ENCODE measurements around the gene ABCC3. TPM values are rescaled to one million over a fixed set of nuclear protein-coding genes. Genes with fewer than 3 reads are reported as not detected.

ABCC3 gene
- total and polyA plus RNA-seq, 2 of the 8 experiments (the other 6 are each of a cell fraction or from before 2014, with no cell fraction given), result 0.35 to 0.37 TPM

GRCh38 chr17:50697062-50697461 lies 62.4 kb downstream of the ABCC3 start:
- DNase-seq (ENCODE audit: low read depth in 1 of 2, low spot score in 2 of 2) (no peak), FAIRE-seq (no peak)
- Histone ChIP-seq H3K23me2 (ENCODE audit: low read depth, low read length) (no peaks in the 10 kb centered on the region), H2BK120ac (replicated peaks; ENCODE audit: low read depth, low read length) (no peak overlapping the region), H4K8ac (ENCODE audit: extremely low read depth, insufficient read depth, low read length) (no peak overlapping the region), H3K36me3 (ENCODE audit: control insufficient read depth in 2 of 4, insufficient read depth in 4 of 4, low read length in 3 of 4) (peaks cover 25 to 65% (median 45%) of the 10 kb centered on the region in 4 experiments), H2AK5ac (ENCODE audit: low read depth, low read length) (no peak overlapping the region), H3K4ac (replicated peaks; ENCODE audit: insufficient read length, low read depth, low read length) (no peak overlapping the region), H3K79me1 (ENCODE audit: low read depth, low read length) (no peaks in the 10 kb centered on the region), H3K9ac (replicated peaks in 1 of 4; ENCODE audit: extremely low read depth in 1 of 4, low read depth in 3 of 4, low read length in 3 of 4) (no peak overlapping the region), H3K56ac (replicated peaks; ENCODE audit: insufficient read length, low read depth, low read length) (no peak overlapping the region), H3K4me1 (replicated peaks in 1 of 4; ENCODE audit: control insufficient read depth in 3 of 4, insufficient read depth in 4 of 4, low read length in 3 of 4) (no peaks in the 10 kb centered on the region), H3K23ac (ENCODE audit: insufficient read length) (no peak overlapping the region), H3K79me2 (ENCODE audit: control insufficient read depth in 1 of 2, insufficient read depth in 2 of 2, low read length in 2 of 2) (peaks cover 0 to 5% of the 10 kb centered on the region in 2 experiments; a peak in 1 of 4 replicates), H3K14ac (ENCODE audit: insufficient read length) (no peak overlapping the region), H2AFZ (ENCODE audit: low read length) (no peak overlapping the region), H2BK20ac (ENCODE audit: low read length) (no peak overlapping the region), H2BK15ac (ENCODE audit: low read length) (no peak overlapping the region), H4K5ac (ENCODE audit: insufficient read length, low read depth, low read length) (no peak overlapping the region), H2BK5ac (ENCODE audit: low read depth, low read length) (no peak overlapping the region), H3K27me3 (replicated peaks in 1 of 4; ENCODE audit: control insufficient read depth in 3 of 4, extremely low read depth in 1 of 4, insufficient read depth in 3 of 4, low read length in 3 of 4) (no peaks in the 10 kb centered on the region), H3K4me3 (ENCODE audit: extremely low read depth in 1 of 4, insufficient read depth in 2 of 4, low read depth in 3 of 4, low read length in 4 of 4) (no peak overlapping the region), H3K18ac (ENCODE audit: extremely low read depth, low read length) (no peak overlapping the region), H4K20me1 (replicated peaks in 1 of 2; ENCODE audit: control insufficient read depth in 1 of 2, insufficient read depth in 2 of 2, low read length in 2 of 2) (no peaks in the 10 kb centered on the region), H3K9me3 (ENCODE audit: insufficient read depth in 2 of 2, low read depth in 1 of 2, low read length in 1 of 2) (no peaks in the 10 kb centered on the region), H3K27ac (ENCODE audit: low read depth, low read length) (no peak overlapping the region), H4K91ac (replicated peaks; ENCODE audit: insufficient read length, low read length) (no peak overlapping the region), H2BK12ac (ENCODE audit: low read depth, low read length) (no peak overlapping the region), H3K4me2 (ENCODE audit: insufficient read depth in 1 of 2, low read depth in 2 of 2, low read length in 2 of 2) (no peak overlapping the region)
- ChIA-PET POLR2A (ENCODE audit: partially characterized antibody) (interaction anchor here (1.0 to 1.3 kb wide), 4 partner anchors 9 to 29 kb away, joined by 3 to 5 read pairs (median 4); no protein-coding TSS in a partner anchor), CTCF (ENCODE audit: partially characterized antibody) (interaction anchor here (1.0 to 20.2 kb wide), 17 partner anchors 9 to 215 kb away, joined by 3 to 391 read pairs (median 6); partner anchors contain the start of gene SPATA20)
- WGBS, 2 experiments (ENCODE audit: extremely low coverage in 1 of 2, insufficient coverage in 1 of 2, insufficient read length in 1 of 2, insufficient replicate concordance in 2 of 2, low coverage in 1 of 2, low lambda C conversion rate in 2 of 2, missing lambda C conversion rate in 1 of 2), result 82% methylated on average over 3 of the region's 3 CpGs; no CpG with 5 or more reads in 1 of the 2 experiments
- TF ChIP-seq PHF8 (conservative IDR thresholded peaks at IDR 0.05; ENCODE audit: low read depth, low read length), result no peak
- TF ChIP-seq FOSL1 (IDR thresholded peaks at IDR 0.05; ENCODE audit: insufficient read depth, low read depth, low read length), result no peak
- TF ChIP-seq, protein P1, sequence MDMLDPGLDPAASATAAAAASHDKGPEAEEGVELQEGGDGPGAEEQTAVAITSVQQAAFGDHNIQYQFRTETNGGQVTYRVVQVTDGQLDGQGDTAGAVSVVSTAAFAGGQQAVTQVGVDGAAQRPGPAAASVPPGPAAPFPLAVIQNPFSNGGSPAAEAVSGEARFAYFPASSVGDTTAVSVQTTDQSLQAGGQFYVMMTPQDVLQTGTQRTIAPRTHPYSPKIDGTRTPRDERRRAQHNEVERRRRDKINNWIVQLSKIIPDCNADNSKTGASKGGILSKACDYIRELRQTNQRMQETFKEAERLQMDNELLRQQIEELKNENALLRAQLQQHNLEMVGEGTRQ (IDR thresholded peaks at IDR 0.05; ENCODE audit: low read length), result no peak
- no peak for TF ChIP-seq KDM4A (IDR thresholded peaks at IDR 0.05; ENCODE audit: low read depth, low read length, severe bottlenecking)
- no peak for TF ChIP-seq RFX5 (IDR thresholded peaks at IDR 0.05; ENCODE audit: borderline replicate concordance, low read depth, low read length)
- no peak for TF ChIP-seq CEBPB (IDR thresholded peaks at IDR 0.05; ENCODE audit: low read depth, low read length)
- no peak for TF ChIP-seq POLR2A (IDR thresholded peaks at IDR 0.05; ENCODE audit: control extremely low read depth in 1 of 2, low read depth in 2 of 2, low read length in 2 of 2)
- TF ChIP-seq, protein P2, sequence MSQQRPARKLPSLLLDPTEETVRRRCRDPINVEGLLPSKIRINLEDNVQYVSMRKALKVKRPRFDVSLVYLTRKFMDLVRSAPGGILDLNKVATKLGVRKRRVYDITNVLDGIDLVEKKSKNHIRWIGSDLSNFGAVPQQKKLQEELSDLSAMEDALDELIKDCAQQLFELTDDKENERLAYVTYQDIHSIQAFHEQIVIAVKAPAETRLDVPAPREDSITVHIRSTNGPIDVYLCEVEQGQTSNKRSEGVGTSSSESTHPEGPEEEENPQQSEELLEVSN (IDR thresholded peaks at IDR 0.05), result no peak
- no peak for TF ChIP-seq EGR1 (IDR thresholded peaks at IDR 0.05; ENCODE audit: borderline replicate concordance, low read depth, low read length)
- TF ChIP-seq TAF7 (optimal IDR thresholded peaks at IDR 0.05; ENCODE audit: borderline replicate concordance, low read depth, low read length), result no peak

Data from H1 (cell line).